ENCODE data around the gene TUBB4A.
"Not testable (repeated sequence)": the region's sequence is repeated elsewhere in the genome, so short reads cannot be mapped to it uniquely, and the experiment has no call there.

The TUBB4A gene

GRCh38 chr19:6501740-6502648 lies at the start of gene TUBB4A:
TSS of gene TUBB4A (minus strand) at chr19:6502309. CDS start at chr19:6502212, 97 bp downstream.
- DNase-seq (ENCODE audit: low read depth in 2 of 2, low spot score in 1 of 2): no peak

- no peak for DNase-seq (ENCODE audit: low read depth in 2 of 2, low spot score in 1 of 2)
These were observed 49.0 kb upstream of the TUBB4A start for GRCh38 chr19:6551091-6551490.

DNA sequence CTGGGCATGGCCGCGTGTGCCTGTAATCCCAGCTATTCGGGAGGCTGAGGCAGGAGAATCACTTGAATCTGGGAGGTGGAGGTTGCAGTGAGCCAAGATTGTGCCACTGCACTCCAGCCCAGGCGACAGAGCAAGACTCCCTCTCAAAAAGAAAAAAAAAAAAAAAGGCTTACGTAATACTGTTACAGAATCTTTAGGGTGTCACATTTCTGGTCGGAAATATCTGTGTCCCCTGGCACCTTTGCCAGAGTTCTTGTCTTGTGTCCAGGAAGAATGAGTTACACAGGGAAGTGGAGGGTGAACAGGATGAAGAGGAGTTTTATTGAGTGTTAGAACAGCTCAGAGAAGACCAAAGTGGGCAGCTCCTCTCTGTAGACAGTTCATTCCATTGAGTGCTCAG lies 48.6 kb upstream of the TUBB4A start:
- DNase-seq (ENCODE audit: low read depth in 2 of 2, low spot score in 1 of 2): not testable (repeated sequence)

DNA sequence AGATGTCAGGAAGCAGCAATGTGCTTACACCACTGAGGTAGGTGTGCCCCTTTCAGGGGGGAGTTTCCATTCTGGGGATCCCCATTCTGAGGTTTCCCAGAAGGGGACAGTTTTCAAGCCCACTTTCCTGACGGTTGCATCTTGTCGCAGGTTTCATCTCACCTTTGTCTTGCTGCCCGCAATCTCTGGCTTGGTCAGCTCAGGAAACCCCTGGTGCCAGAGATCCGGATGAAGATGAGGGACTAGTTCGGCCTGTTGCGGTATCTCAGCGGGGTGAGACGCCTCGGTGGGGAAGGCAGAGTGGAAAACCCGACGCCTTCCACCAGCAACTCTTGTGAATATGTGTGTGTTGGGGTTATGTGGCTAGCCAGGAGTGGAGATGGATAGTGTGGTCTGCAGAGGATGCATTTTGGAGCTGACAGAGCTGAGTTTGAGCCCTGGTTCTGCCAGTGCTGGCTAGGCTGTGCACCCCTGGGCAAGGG lies 41.8 kb upstream of the TUBB4A start:
- DNase-seq (ENCODE audit: low read depth in 2 of 2, low spot score in 1 of 2): no peak

DNA sequence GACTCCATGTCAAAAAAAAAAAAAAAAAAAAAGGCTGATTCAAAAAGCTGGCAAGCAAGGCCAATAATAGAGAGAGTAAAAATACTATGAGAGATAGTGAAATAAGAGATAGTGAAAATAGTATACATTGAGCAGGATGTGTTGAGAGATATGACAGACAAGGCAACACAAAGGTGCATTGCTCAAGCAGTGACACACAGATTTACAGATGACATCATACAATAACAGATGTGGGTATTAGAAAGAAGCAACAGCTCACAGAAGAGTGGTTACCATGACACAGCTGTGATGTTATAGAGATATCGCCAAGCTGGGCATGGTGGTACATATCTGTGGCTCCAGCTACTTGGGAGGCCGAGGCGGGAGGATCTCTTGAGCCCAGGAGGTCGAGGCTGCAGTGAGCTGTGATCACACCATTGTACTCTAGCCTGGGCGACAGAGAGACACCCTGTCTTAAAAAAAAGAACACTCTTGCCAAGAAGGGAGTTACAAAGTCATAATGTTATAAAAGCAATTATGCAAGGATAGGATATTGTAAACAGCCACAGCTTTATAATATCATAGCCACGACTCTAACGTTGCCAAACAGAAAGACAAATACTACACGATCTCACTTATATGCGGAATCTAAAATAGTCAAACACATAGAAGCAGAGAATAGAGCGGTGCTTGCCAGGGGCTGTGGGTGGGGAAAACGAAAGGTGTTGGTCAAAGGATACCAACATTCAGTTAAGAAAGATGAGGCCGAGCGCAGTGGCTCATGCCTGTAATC lies 39.0 kb upstream of the TUBB4A start:
- DNase-seq (ENCODE audit: low read depth in 2 of 2, low spot score in 1 of 2): no peak

DNA sequence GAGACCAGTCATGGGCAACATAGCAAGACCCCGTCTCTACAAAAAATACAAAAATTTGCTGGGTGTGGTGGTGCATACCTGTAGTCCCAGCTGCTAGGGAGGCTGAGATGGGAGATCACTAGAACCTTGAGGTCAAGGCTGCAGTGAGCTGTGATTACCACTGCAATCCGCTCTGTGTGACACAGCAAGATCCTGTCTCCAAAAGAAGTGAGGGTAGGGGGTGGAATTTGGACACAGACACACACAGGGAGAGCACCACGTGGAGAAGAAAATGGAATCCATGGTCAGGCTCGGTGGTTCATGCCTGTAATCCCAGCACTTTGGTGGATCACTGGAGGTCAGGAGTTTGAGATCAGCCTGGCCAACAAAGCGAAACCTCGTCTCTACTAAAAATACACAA lies 37.4 kb upstream of the TUBB4A start:
- DNase-seq (ENCODE audit: low read depth in 2 of 2, low spot score in 1 of 2): no peak

DNA sequence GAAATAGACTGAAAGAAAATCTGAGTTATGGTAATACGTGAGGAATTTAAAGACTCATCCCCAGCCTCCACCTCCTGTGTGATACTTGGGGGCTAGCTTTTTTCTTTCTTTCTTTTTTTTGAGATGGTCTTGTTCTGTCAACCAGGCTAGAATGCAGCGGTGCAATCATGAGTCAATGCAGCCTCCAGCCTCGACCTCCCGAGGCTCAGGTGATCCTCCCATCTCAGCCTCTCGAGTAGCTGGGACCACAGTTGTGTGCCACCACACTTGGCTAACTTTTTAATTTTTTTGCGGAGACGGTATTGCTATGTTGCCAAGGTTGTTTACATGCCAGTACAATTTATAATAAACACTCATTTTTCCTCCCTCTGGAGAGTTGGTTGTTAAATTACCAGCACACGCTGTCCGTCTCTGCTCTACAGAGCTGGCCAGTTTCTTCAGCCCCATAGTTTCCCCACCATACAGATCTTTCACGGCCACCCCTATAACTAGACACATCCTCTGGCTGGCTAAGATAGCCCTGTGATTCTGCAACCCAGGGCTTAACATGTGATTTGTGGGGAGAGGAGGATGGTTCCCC lies 33.5 kb upstream of the TUBB4A start:
- DNase-seq (ENCODE audit: low read depth in 2 of 2, low spot score in 1 of 2): no peak

DNA sequence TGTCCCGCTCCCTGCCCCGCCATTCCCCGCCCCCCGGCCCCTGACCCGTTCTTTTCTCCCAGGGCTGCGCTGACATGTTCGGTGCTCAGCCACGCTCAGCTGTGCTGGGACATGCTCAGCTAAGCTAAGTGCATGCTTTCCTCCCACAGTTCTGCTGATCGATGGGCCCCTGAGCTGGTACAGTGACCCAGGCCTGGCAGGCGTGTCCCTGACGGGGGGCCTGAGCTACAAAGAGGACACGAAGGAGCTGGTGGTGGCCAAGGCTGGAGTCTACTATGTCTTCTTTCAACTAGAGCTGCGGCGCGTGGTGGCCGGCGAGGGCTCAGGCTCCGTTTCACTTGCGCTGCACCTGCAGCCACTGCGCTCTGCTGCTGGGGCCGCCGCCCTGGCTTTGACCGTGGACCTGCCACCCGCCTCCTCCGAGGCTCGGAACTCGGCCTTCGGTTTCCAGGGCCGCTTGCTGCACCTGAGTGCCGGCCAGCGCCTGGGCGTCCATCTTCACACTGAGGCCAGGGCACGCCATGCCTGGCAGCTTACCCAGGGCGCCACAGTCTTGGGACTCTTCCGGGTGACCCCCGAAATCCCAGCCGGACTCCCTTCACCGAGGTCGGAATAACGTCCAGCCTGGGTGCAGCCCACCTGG lies 32.5 kb upstream of the TUBB4A start:
- no peak for DNase-seq (ENCODE audit: low read depth in 2 of 2, low spot score in 1 of 2)

DNA sequence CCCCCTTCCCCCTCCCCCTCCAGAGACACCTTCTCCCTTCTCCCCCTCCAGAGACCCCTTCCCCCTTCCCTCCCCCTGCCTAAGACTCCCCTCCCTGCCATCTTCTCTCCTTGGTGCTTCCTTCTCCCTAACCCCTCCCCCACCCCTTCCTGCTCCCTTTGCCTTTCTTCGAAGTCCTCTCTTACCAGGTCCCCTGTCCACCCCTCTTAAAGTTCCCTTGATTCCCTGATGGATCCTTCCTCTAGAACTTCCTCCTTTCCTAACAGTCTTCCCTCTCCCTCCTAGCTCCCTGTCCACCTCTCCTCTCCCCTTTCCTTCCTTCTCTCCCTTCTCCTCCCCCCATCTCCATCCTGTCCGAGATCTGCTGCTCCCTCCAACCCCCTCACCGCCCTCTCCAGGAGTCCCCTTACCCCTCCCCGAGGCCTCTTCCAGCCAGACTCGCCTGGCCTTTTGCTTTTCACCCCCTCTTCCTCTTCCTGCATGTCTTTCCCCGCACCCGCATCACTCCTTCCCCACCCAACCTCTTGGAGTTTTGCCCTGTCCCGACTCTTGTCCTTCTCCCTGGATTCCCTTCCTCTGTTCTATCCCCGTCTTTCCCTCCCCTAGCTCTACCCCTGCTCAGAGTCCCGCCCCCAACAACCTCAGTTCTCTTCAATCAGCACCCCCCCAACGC lies 31.8 kb upstream of the TUBB4A start:
- no peak for DNase-seq (ENCODE audit: low read depth in 2 of 2, low spot score in 1 of 2)

- no peak for DNase-seq (ENCODE audit: low read depth in 2 of 2, low spot score in 1 of 2)
These were observed 30.9 kb upstream of the TUBB4A start for GRCh38 chr19:6533000-6533328.

GRCh38 chr19:6532244-6532999 lies 30.3 kb upstream of the TUBB4A start:
- no peak for DNase-seq (ENCODE audit: low read depth in 2 of 2, low spot score in 1 of 2)

DNA sequence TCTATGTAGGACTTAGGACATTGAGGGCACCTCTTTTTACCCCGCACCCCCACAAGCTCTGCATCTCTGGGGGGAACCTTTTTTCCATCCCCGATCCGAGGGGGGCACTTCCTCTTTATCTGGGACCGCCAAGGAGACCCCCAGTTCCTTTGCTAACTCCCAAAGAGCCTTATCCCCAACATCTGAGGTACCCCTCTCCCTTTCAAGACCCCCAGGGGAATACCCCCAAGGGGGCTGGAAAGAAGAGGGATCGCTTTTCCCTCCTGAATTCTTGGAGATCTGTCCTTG lies 29.8 kb upstream of the TUBB4A start:
- DNase-seq (ENCODE audit: low read depth in 2 of 2, low spot score in 1 of 2): no peak

DNA sequence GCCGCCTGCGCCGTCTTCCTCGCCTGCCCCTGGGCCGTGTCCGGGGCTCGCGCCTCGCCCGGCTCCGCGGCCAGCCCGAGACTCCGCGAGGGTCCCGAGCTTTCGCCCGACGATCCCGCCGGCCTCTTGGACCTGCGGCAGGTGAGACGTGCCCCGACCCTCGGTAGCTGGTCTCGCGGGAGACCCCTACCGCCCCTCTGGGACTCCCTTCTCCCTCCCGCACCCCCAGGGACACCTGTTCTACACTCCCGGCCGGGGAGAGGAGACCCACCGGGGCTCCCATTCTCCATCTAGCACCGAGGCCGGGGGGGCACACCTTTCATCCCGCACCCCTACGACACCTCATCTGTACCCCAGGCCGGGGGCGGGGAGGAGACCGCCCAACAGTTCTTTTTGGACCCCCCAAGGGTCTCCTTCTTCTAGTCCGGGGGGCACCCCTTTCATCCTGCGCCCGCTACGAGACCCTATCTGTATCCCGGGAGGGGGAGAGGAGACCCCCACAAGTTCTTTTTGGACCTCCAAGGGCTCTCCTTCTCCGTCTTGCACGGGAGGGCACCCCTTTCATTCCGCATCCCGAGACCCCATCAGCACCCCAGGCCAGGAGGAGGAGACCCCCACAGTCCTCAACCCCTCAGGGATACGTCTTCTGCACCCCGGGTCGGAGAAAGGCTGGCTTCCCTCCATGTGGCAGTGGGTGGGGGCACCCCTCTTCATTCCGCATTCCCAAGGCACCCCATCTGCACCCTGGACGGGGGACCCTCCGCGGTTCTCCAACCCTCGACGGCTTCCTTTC lies 29.2 kb upstream of the TUBB4A start:
- DNase-seq (ENCODE audit: low read depth in 2 of 2, low spot score in 1 of 2): no peak

DNA sequence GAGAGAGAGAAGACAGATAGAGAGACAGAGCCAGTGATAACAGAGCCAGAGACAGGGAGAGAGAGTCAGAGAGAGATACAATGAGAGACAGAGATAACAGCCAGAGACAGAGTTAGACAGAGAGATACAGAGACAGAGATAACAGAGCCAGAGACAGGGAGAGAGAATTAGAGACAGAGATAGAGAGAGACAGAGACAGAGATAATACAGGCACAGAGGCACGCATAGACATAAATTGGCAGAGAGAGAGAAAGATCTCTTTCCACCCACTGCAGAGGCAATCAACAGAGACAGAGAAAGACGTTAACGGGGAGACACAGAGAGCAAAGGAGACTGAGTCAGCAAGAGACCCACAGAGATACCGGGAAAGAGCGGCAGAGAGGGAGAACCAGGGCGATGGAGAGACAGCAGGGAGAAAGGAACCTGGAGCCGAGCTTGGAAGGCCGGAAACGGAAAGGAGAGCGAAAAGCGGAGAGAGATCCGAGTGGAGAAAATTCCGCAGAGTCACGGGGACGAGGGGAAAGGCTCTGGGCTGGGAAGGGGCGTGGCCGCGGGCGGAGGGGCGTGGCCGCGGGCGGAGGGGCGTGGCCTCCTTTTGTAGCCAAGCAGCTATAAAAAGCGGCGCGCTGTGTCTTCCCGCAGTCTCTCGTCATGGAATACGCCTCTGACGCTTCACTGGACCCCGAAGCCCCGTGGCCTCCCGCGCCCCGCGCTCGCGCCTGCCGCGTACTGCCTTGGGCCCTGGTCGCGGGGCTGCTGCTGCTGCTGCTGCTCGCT lies 28.5 kb upstream of the TUBB4A start, which contains the start of gene TNFSF9:
TNFSF9 (plus strand) TSS at position 641 of the 777 bp plus-strand sequence; CDS start at position 652, 11 bp downstream.
- peak; percentile 70 to 73 for DNase-seq (ENCODE audit: low read depth in 2 of 2, low spot score in 1 of 2)

DNA sequence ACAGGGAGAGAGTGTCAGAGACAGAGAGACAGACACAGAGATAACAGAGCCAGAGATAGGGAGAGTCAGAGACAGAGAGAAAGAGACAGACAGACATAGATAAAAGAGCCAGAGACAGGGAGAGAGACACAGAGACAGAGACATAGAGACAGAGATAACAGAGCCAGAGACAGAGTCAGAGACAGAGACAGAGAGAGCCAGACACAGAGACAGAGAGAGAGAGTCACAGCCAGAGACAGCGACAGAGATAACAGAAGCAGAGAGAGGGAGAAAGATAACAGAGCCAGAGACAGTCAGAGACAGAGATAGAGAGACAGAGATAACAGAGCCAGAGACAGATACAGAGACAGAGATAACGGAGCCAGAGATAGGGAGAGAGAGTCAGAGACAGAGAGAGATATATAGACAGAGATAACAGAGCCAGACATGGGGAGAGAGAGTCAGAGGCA lies 27.9 kb upstream of the TUBB4A start:
- no peak for DNase-seq (ENCODE audit: low read depth in 2 of 2, low spot score in 1 of 2)

DNA sequence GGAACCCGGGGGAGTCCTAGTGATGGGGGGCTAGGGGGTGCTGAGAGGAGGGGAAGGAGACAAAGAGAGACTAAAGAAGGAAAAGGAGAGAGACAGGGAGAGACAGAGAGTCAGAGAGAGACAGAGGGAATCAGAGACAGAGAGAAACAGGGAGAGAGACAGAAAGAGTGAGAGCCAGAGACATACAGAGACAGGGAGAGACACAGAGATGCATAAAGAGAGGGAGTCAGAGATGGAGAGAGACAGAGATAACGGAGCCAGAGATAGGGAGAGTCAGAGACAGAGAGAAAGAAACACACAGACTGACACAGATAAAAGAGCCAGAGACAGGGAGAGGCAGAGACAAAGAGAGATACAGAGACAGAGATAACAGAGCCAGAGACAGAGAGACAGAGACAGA lies 27.2 kb upstream of the TUBB4A start:
- DNase-seq (ENCODE audit: low read depth in 2 of 2, low spot score in 1 of 2): no peak

DNA sequence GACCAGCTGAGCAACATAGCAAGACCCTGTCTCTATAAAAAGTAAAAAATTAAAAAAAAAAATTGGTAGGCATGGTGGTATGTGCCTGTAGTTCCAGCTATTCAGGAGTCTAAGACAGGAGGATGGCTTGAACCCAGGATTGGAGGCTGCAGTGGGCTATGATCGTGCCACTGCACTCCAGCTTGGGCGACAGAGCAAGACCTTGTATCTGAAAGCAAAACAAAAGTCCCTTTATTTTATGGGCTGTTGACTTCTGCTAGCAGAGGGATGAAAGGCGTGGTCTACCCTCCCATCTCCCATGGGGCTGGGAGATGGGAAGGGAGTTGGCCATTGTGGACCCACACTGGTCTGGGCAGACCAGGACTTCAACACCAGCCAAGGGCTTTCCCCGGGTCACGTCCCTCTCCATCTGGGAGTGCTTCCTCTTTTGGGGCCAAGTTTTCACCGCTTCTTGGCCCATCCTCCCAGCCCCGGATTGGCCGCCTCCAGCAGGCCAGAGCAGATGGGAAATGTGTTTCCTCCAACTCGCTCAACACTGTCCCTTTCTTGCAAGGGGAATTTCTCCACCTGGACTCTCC lies 26.5 kb upstream of the TUBB4A start:
- DNase-seq (ENCODE audit: low read depth in 2 of 2, low spot score in 1 of 2): no peak

- no peak for DNase-seq (ENCODE audit: low read depth in 2 of 2, low spot score in 1 of 2)
These were observed 25.9 kb upstream of the TUBB4A start for GRCh38 chr19:6527893-6528543.

Measured in stimulated activated CD8-positive, alpha-beta memory T cell treated with anti-CD3 and anti-CD28 coated beads, Interleukin-4, amount 100 ng/mL, for 4 hours (primary cell).